DMS114 treated with DMSO at 0.1 percent for 48 hours (cell line): ENCODE data around the gene SPATA1.

Experiments used
- DNase-seq: peaks from one replicate; lab custom pipeline; 2025; ENCODE audit not compliant: unreplicated experiment; lab: John Stamatoyannopoulos, UW

SPATA1 gene

GRCh38 chr1:84508510-84508909 is 2.3 kb downstream of the SPATA1 start:
- DNase-seq, result no peak

GRCh38 chr1:84509029-84509428 is 2.8 kb downstream of the SPATA1 start:
- DNase-seq, result no peak

- DNase-seq, result no peak
Measured at GRCh38 chr1:84510165-84510564, 4.0 kb downstream of the SPATA1 start.

GRCh38 chr1:84510668-84511067 is 4.5 kb downstream of the SPATA1 start:
- DNase-seq, result no peak

GRCh38 chr1:84524590-84524989 is 18.4 kb downstream of the SPATA1 start:
- DNase-seq, result no peak

- DNase-seq, result no peak
Measured at GRCh38 chr1:84525779-84526178, 19.6 kb downstream of the SPATA1 start.

- no peak for DNase-seq
Measured at GRCh38 chr1:84538599-84538998, 32.4 kb downstream of the SPATA1 start.

GRCh38 chr1:84539972-84540371 is 33.8 kb downstream of the SPATA1 start:
- DNase-seq, result no peak

- DNase-seq, result no peak
Measured at GRCh38 chr1:84540759-84541158, 34.6 kb downstream of the SPATA1 start.

GRCh38 chr1:84541679-84542078 is 35.5 kb downstream of the SPATA1 start:
- DNase-seq, result peak; percentile 19

- DNase-seq, result no peak
Measured at GRCh38 chr1:84550826-84551225, 44.6 kb downstream of the SPATA1 start.

- no peak for DNase-seq
Measured at GRCh38 chr1:84569216-84569615, 63.0 kb downstream of the SPATA1 start.

GRCh38 chr1:84570436-84571149 is 64.4 kb downstream of the SPATA1 start:
- DNase-seq, result no peak

- no peak for DNase-seq
Measured at GRCh38 chr1:84571150-84571535, 65.0 kb downstream of the SPATA1 start.

GRCh38 chr1:84573481-84573966 is 67.3 kb downstream of the SPATA1 start:
- no peak for DNase-seq

- peak; percentile 60 for DNase-seq
Measured at GRCh38 chr1:84573967-84574842, 68.0 kb downstream of the SPATA1 start, which contains the start of gene CTBS. Gene CTBS (minus strand): TSS chr1:84574440. CDS start chr1:84574415, 25 bp downstream.

GRCh38 chr1:84574936-84575335 is 68.8 kb downstream of the SPATA1 start:
- DNase-seq, result no peak

- no peak for DNase-seq
Measured at GRCh38 chr1:84581648-84582047, 75.5 kb downstream of the SPATA1 start.

GRCh38 chr1:84582802-84583587 is 76.8 kb downstream of the SPATA1 start:
- DNase-seq, result no peak

GRCh38 chr1:84583648-84584047 is 77.5 kb downstream of the SPATA1 start:
- no peak for DNase-seq

GRCh38 chr1:84584126-84584525 is 77.9 kb downstream of the SPATA1 start:
- no peak for DNase-seq
